Endothelial cell of umbilical vein (primary cell): ENCODE results near the gene LRRC71. TPM values are rescaled to one million over a fixed set of nuclear protein-coding genes. Genes with fewer than 3 reads are reported as not detected.

ENCODE experiments used
- BruUV-seq: library from RNA; stranded (reverse); fragments of 400-500 nt; replicated peaks from 2 replicates; lab custom pipeline; 2021; lab: Mats Ljungman, UMichigan
- CTCF ChIA-PET: fragments of 300-600, 350-600 bp; sonication (Branson Sonifier 250); formaldehyde crosslinking; loops from one replicate; lab custom pipeline; 2021; ENCODE audit warnings: antibody characterized with exemption, inconsistent platforms; lab: Charles Lee
- POLR2A ChIA-PET: fragments of 300-600, 350-600 bp; sonication (Branson Sonifier 250); formaldehyde crosslinking; loops from one replicate; lab custom pipeline; 2021; ENCODE audit warnings: antibody characterized with exemption, inconsistent platforms; lab: Charles Lee
- DNase-seq: peaks from one replicate; pipeline ENCODE4 v3.0.0-alpha.2; 2011; ENCODE audit warnings: low read depth, low spot score
- FAIRE-seq: peaks from 2 replicates; lab custom pipeline; 2011; peaks lifted over from hg19 to GRCh38; lab: Jason Lieb, UNC
- H2AFZ ChIP-seq: 2 replicates; pipeline ENCODE4 v1.6.0; 2012; ENCODE audit warnings: low read depth, low read length, control low read depth, inconsistent platforms
- H3K27ac ChIP-seq: 2 replicates; pipeline ENCODE4 v1.5.1; 2011; ENCODE audit warnings: low read depth, mild to moderate bottlenecking, control low read depth, low read length, moderate library complexity; ENCODE audit not compliant: insufficient read depth
- H3K27me3 ChIP-seq, 2 experiments: 2 replicates each; pipeline versions ENCODE4 v1.6.0 to v1.6.1; 2011; ENCODE audit warnings: low read length in 2 of 2, mixed read lengths in 1 of 2; ENCODE audit not compliant: control insufficient read depth in 2 of 2, insufficient read depth in 2 of 2
- H3K36me3 ChIP-seq, 2 experiments: 2 replicates in 1 of 2; 3 replicates in 1 of 2; pipeline ENCODE4 v1.5.1; 2011; ENCODE audit warnings: low read length in 2 of 2, mild to moderate bottlenecking in 1 of 2, moderate library complexity in 1 of 2; ENCODE audit not compliant: control insufficient read depth in 2 of 2, insufficient read depth in 2 of 2; ENCODE audit errors: extremely low read depth in 1 of 2
- H3K4me1 ChIP-seq: 3 replicates; pipeline ENCODE4 v1.5.1; 2011; ENCODE audit warnings: mild to moderate bottlenecking, low read length; ENCODE audit not compliant: control insufficient read depth, insufficient read depth; ENCODE audit errors: extremely low read depth
- H3K4me2 ChIP-seq: 2 replicates; pipeline ENCODE4 v1.6.1; 2011; ENCODE audit warnings: low read length, control low read depth, mixed read lengths; ENCODE audit not compliant: insufficient read depth
- H3K4me3 ChIP-seq, 3 experiments: fragments of 200-600 bp in 1 of 3; sonication (generic), shearing (Covaris generic) in 1 of 3; replicated peaks in 1 of 3; 2 replicates each; pipeline ENCODE4 v1.5.1; 2011 to 2016; ENCODE audit warnings: control low read depth in 3 of 3, low read length in 3 of 3, mild to moderate bottlenecking in 2 of 3, inconsistent platforms in 1 of 3, low read depth in 1 of 3, moderate library complexity in 1 of 3; ENCODE audit not compliant: insufficient read depth in 1 of 3
- H3K79me2 ChIP-seq: 2 replicates; pipeline ENCODE4 v1.6.0; 2012; ENCODE audit warnings: low read length, inconsistent platforms; ENCODE audit not compliant: control insufficient read depth, insufficient read depth
- H3K9ac ChIP-seq: replicated peaks from 2 replicates; pipeline ENCODE3; 2011; ENCODE audit warnings: low read length, control low read depth; ENCODE audit not compliant: insufficient read depth; ENCODE audit errors: extremely low read depth
- H3K9me1 ChIP-seq: replicated peaks from 3 replicates; pipeline ENCODE4 v1.6.0; 2011; ENCODE audit warnings: mild to moderate bottlenecking, low read length; ENCODE audit not compliant: control insufficient read depth, insufficient read depth; ENCODE audit errors: extremely low read depth
- H3K9me3 ChIP-seq: replicated peaks from 2 replicates; pipeline ENCODE4 v1.5.1; 2012; ENCODE audit warnings: low read length, inconsistent platforms; ENCODE audit not compliant: control insufficient read depth, insufficient read depth
- H4K20me1 ChIP-seq: replicated peaks from 2 replicates; pipeline ENCODE3; 2011; ENCODE audit warnings: mild to moderate bottlenecking, low read length; ENCODE audit not compliant: control insufficient read depth, insufficient read depth; ENCODE audit errors: extremely low read depth
- CTCF ChIP-seq, 2 donors: IDR thresholded peaks; 1 replicate in 1 of 2; 2 replicates in 1 of 2; pipeline ENCODE4 v1.5.1; 2011; ENCODE audit warnings: low read length in 2 of 2, mild to moderate bottlenecking in 2 of 2, moderate library complexity in 2 of 2, control low read depth in 1 of 2, inconsistent platforms in 1 of 2, low read depth in 1 of 2; ENCODE audit not compliant: insufficient read depth in 1 of 2; ENCODE audit errors: extremely low read depth in 1 of 2
- EZH2 ChIP-seq: IDR thresholded peaks from 2 replicates; pipeline ENCODE4 v1.6.1; 2012; ENCODE audit warnings: borderline replicate concordance, low read depth, mild to moderate bottlenecking, moderate library complexity, low read length, inconsistent platforms; ENCODE audit not compliant: severe bottlenecking
- FOS ChIP-seq: IDR thresholded peaks from 2 replicates; pipeline ENCODE4 v1.6.1; 2011; ENCODE audit warnings: mild to moderate bottlenecking, low read length, moderate library complexity, borderline replicate concordance; ENCODE audit not compliant: insufficient read depth
- GATA2 ChIP-seq: IDR thresholded peaks from 2 replicates; pipeline ENCODE4 v1.7.0; 2011; ENCODE audit warnings: low read depth, mild to moderate bottlenecking, moderate library complexity, mixed read lengths, low read length; ENCODE audit not compliant: insufficient read length, insufficient read depth
- JUN ChIP-seq: IDR thresholded peaks from 2 replicates; pipeline ENCODE4 v1.6.1; 2011; ENCODE audit warnings: borderline replicate concordance, low read depth; ENCODE audit not compliant: insufficient read length, insufficient read depth
- MAX ChIP-seq: IDR thresholded peaks from 2 replicates; pipeline ENCODE4 v1.6.1; 2011; ENCODE audit not compliant: insufficient read depth, insufficient read length
- MYC ChIP-seq: IDR thresholded peaks from one replicate; pipeline ENCODE4 v1.6.1; 2011; ENCODE audit warnings: mild to moderate bottlenecking, low read depth, low read length
- POLR2A ChIP-seq: IDR thresholded peaks from 2 replicates; pipeline ENCODE4 v1.6.1; 2012; ENCODE audit warnings: low read depth, mild to moderate bottlenecking, control low read depth, low read length
- POLR2AphosphoS5 ChIP-seq: IDR thresholded peaks from 2 replicates; pipeline ENCODE4 v1.6.1; 2012; ENCODE audit warnings: low read depth, mild to moderate bottlenecking, control low read depth, low read length, moderate library complexity; ENCODE audit not compliant: insufficient read depth
- dilution Hi-C: fragments of 300-500 bp; cut with MboI; formaldehyde crosslinking; loops from one replicate; pipeline ENCODE4 v1.15.0; 2019; ENCODE audit warnings: low sequenced_read_pairs; ENCODE audit not compliant: extremely low pct_ligation_motif_present
- intact Hi-C: fragments of 100-400 bp; cut with micrococcal nuclease; formaldehyde crosslinking; loops from one replicate; pipeline ENCODE4 v1.10.0; 2022
- polyA plus RNA-seq, 4 experiments: library from polyadenylated mRNA; depleted of rRNA in 3 of 4; stranded (reverse) in 3 of 4; unstranded in 1 of 4; fragments of >200 nt; gene quantifications; 2 replicates each; pipeline versions ENCODE4 v1.2.1 to v1.2.3, GENCODE V29; 2011 to 2012; ENCODE audit warnings: missing spikeins in 1 of 4
- total RNA-seq: library from RNA; stranded (reverse); gene quantifications from 2 replicates; pipeline ENCODE4 v1.2.3, GENCODE V29; 2021

Gene LRRC71
- total and polyA plus RNA-seq, 2 donors (not counting 3 experiments of a cell fraction or from before 2014, with no cell fraction given): 0.35 to 0.66 TPM

- POLR2A ChIA-PET: no interaction called here
- Histone ChIP-seq H3K9me1 (no peaks in the 10 kb centered on the region), H3K4me1 (no peaks in the 10 kb centered on the region), H3K27me3 (no peaks in the 10 kb centered on the region), H2AFZ (no peak overlapping the region), H3K4me3 (no peak overlapping the region), H3K36me3 (peaks cover 14 to 57% of the 10 kb centered on the region in 2 experiments), H4K20me1 (no peaks in the 10 kb centered on the region), H3K9ac (no peak overlapping the region), H3K27ac (no peak overlapping the region), H3K9me3 (no peaks in the 10 kb centered on the region), H3K79me2 (no peaks in the 10 kb centered on the region), H3K4me2 (no peak overlapping the region)
- DNase-seq: no peak
- CTCF ChIA-PET: interaction anchor here (1.2 kb wide), 2 partner anchors 15 to 83 kb away, joined by 3 read pairs; no protein-coding TSS in a partner anchor
- dilution Hi-C loops: no loop called here
- no peak for FAIRE-seq
- no TSS peak for BruUV-seq
- intact Hi-C loops: no loop called here
- no peak for TF ChIP-seq JUN
These were observed 22.1 kb downstream of the LRRC71 start for GRCh38 chr1:156942576-156942975.

GRCh38 chr1:156943756-156944155 is 23.3 kb downstream of the LRRC71 start:
- POLR2A ChIA-PET: no interaction called here
- FAIRE-seq: no peak
- H3K79me2 ChIP-seq: no peaks in the 10 kb centered on the region
- no peaks in the 10 kb centered on the region for H3K9me1 ChIP-seq
- no TSS peak for BruUV-seq
- H2AFZ ChIP-seq: no peak overlapping the region
- H3K36me3 ChIP-seq: peaks cover 14 to 55% of the 10 kb centered on the region in 2 experiments
- no peak overlapping the region for H3K4me2 ChIP-seq
- dilution Hi-C loops: no loop called here
- no peak overlapping the region for H3K27ac ChIP-seq
- intact Hi-C loops: no loop called here
- H4K20me1 ChIP-seq: no peaks in the 10 kb centered on the region
- CTCF ChIA-PET: no interaction called here
- no peak overlapping the region for H3K9ac ChIP-seq
- no peaks in the 10 kb centered on the region for H3K4me1 ChIP-seq
- no peaks in the 10 kb centered on the region for H3K27me3 ChIP-seq
- H3K4me3 ChIP-seq: no peak overlapping the region
- DNase-seq: no peak
- TF ChIP-seq JUN (no peak), POLR2A (no peak), FOS (no peak), MYC (no peak), CTCF (IDR thresholded peaks at IDR 0.05; ENCODE audit: extremely low read depth in 1 of 2, insufficient read depth in 1 of 2, low read depth in 1 of 2, low read length in 2 of 2) (no peak), POLR2AphosphoS5 (no peak), EZH2 (no peak), GATA2 (no peak), MAX (no peak)
- H3K9me3 ChIP-seq: no peaks in the 10 kb centered on the region
